ENCODE results near the gene IL1A. TPM values are rescaled to one million over a fixed set of nuclear protein-coding genes. Genes with fewer than 3 reads are reported as not detected.

The IL1A gene
- total RNA-seq, 1 donor: not detected

- H2AFZ ChIP-seq (ENCODE audit: low read length): no peak overlapping the region
- no peaks in the 10 kb centered on the region for H3K9me3 ChIP-seq (ENCODE audit: low read depth, low read length)
- H3K36me3 ChIP-seq (ENCODE audit: insufficient read depth, low read length): no peaks in the 10 kb centered on the region
- no peak for TF ChIP-seq CTCF (IDR thresholded peaks at IDR 0.05; ENCODE audit: extremely low read depth, low read depth, low read length)
- H3K4me1 ChIP-seq (ENCODE audit: insufficient read depth, low read length): peaks cover 10% of the 10 kb centered on the region
- no peaks in the 10 kb centered on the region for H4K20me1 ChIP-seq (ENCODE audit: insufficient read depth, low read length)
- no peak overlapping the region for H3K27ac ChIP-seq (ENCODE audit: low read depth, low read length)
- H3K4me3 ChIP-seq (ENCODE audit: insufficient read depth, low read length): no peak overlapping the region
- no peak overlapping the region for H3K4me2 ChIP-seq (ENCODE audit: insufficient read depth, low read length)
- no peaks in the 10 kb centered on the region for H3K79me2 ChIP-seq (ENCODE audit: insufficient read depth, low read length)
- DNase-seq (ENCODE audit: insufficient read length, low spot score, missing footprints): no peak
- H3K27me3 ChIP-seq (ENCODE audit: insufficient read depth, low read length): no peaks in the 10 kb centered on the region
Observed at GRCh38 chr2:112787729-112788393, 3.6 kb upstream of the IL1A start.

GRCh38 chr2:112787294-112787693 is 3.0 kb upstream of the IL1A start:
- H3K79me2 ChIP-seq (ENCODE audit: insufficient read depth, low read length): no peaks in the 10 kb centered on the region
- DNase-seq (ENCODE audit: insufficient read length, low spot score, missing footprints): no peak
- no peaks in the 10 kb centered on the region for H3K36me3 ChIP-seq (ENCODE audit: insufficient read depth, low read length)
- no peak overlapping the region for H3K27ac ChIP-seq (ENCODE audit: low read depth, low read length)
- no peak overlapping the region for H2AFZ ChIP-seq (ENCODE audit: low read length)
- H3K27me3 ChIP-seq (ENCODE audit: insufficient read depth, low read length): no peaks in the 10 kb centered on the region
- no peak overlapping the region for H3K4me2 ChIP-seq (ENCODE audit: insufficient read depth, low read length)
- H3K4me1 ChIP-seq (ENCODE audit: insufficient read depth, low read length): peaks cover 10% of the 10 kb centered on the region
- no peak overlapping the region for H3K4me3 ChIP-seq (ENCODE audit: insufficient read depth, low read length)
- H4K20me1 ChIP-seq (ENCODE audit: insufficient read depth, low read length): no peaks in the 10 kb centered on the region
- no peak for TF ChIP-seq CTCF (IDR thresholded peaks at IDR 0.05; ENCODE audit: extremely low read depth, low read depth, low read length)
- H3K9me3 ChIP-seq (ENCODE audit: low read depth, low read length): no peaks in the 10 kb centered on the region

GRCh38 chr2:112783187-112783714 is 1.0 kb downstream of the IL1A start:
- H3K4me2 ChIP-seq (ENCODE audit: insufficient read depth, low read length): no peak overlapping the region
- H3K27ac ChIP-seq (ENCODE audit: low read depth, low read length): no peak overlapping the region
- no peak overlapping the region for H2AFZ ChIP-seq (ENCODE audit: low read length)

More at GRCh38 chr2:112783187-112783714, 1.0 kb downstream of the IL1A start:
- peaks cover 10% of the 10 kb centered on the region for H3K4me1 ChIP-seq (ENCODE audit: insufficient read depth, low read length)
- no peaks in the 10 kb centered on the region for H3K79me2 ChIP-seq (ENCODE audit: insufficient read depth, low read length)
- no peak for TF ChIP-seq CTCF (IDR thresholded peaks at IDR 0.05; ENCODE audit: extremely low read depth, low read depth, low read length)
- H3K9me3 ChIP-seq (ENCODE audit: low read depth, low read length): no peaks in the 10 kb centered on the region
- DNase-seq (ENCODE audit: insufficient read length, low spot score, missing footprints): no peak
- H3K27me3 ChIP-seq (ENCODE audit: insufficient read depth, low read length): no peaks in the 10 kb centered on the region
- no peaks in the 10 kb centered on the region for H4K20me1 ChIP-seq (ENCODE audit: insufficient read depth, low read length)
- H3K4me3 ChIP-seq (ENCODE audit: insufficient read depth, low read length): no peak overlapping the region
- H3K36me3 ChIP-seq (ENCODE audit: insufficient read depth, low read length): no peaks in the 10 kb centered on the region

Data from osteoblast (primary cell).